Left renal pelvis (tissue), 4 donors: ENCODE results near the gene MSANTD1. TPM values are rescaled to one million over a fixed set of nuclear protein-coding genes. Genes with fewer than 3 reads are reported as not detected.

ENCODE experiments used
- DNase-seq, 4 donors: peaks; one replicate each; pipeline ENCODE4 v3.0.0-alpha.2; 2013; ENCODE audit warnings: low read depth in 4 of 4, low spot score in 3 of 4
- polyA plus RNA-seq, 4 donors: library from polyadenylated mRNA; unstranded; fragments of 120-200 nt; gene quantifications; one replicate each; pipeline ENCODE4 v1.2.1, GENCODE V29; 2013; ENCODE audit not compliant: insufficient read length in 4 of 4

The MSANTD1 gene
- polyA plus RNA-seq, 4 donors = 0.24 to 1.7 (median 0.62) TPM

- no peak for DNase-seq
These were observed 33.7 kb upstream of the MSANTD1 start for GRCh38 chr4:3215256-3215655.

- no peak for DNase-seq
These were observed 33.2 kb upstream of the MSANTD1 start for GRCh38 chr4:3215733-3216132.

GRCh38 chr4:3217266-3217665, 31.7 kb upstream of the MSANTD1 start:
- DNase-seq = no peak

- DNase-seq = no peak
These were observed 31.2 kb upstream of the MSANTD1 start for GRCh38 chr4:3217771-3218170.

- no peak for DNase-seq
These were observed 29.9 kb upstream of the MSANTD1 start for GRCh38 chr4:3218824-3219760.

- no peak for DNase-seq
These were observed 29.0 kb upstream of the MSANTD1 start for GRCh38 chr4:3219761-3220475.

GRCh38 chr4:3220476-3221183, 28.3 kb upstream of the MSANTD1 start:
- DNase-seq = no peak

- DNase-seq = no peak
These were observed 27.8 kb upstream of the MSANTD1 start for GRCh38 chr4:3221184-3221494.

- DNase-seq = no peak
These were observed 27.0 kb upstream of the MSANTD1 start for GRCh38 chr4:3221996-3222395.

- no peak for DNase-seq
These were observed 25.6 kb upstream of the MSANTD1 start for GRCh38 chr4:3223346-3223745.

GRCh38 chr4:3223956-3224748, 24.8 kb upstream of the MSANTD1 start:
- no peak for DNase-seq

- no peak for DNase-seq
These were observed 23.7 kb upstream of the MSANTD1 start for GRCh38 chr4:3225071-3225850.

GRCh38 chr4:3225936-3226335, 23.0 kb upstream of the MSANTD1 start:
- DNase-seq = no peak

GRCh38 chr4:3226467-3226866, 22.5 kb upstream of the MSANTD1 start:
- DNase-seq = no peak

- DNase-seq = no peak
These were observed 22.0 kb upstream of the MSANTD1 start for GRCh38 chr4:3226944-3227343.

- DNase-seq = no peak
These were observed 20.9 kb upstream of the MSANTD1 start for GRCh38 chr4:3227878-3228675.

- DNase-seq = no peak
These were observed 20.1 kb upstream of the MSANTD1 start for GRCh38 chr4:3228881-3229280.

- DNase-seq = no peak
These were observed 19.6 kb upstream of the MSANTD1 start for GRCh38 chr4:3229328-3229727.

- no peak for DNase-seq
These were observed 19.0 kb upstream of the MSANTD1 start for GRCh38 chr4:3229964-3230363.
